Prostate gland (tissue), 2 donors: Measurements from ENCODE around the gene MBNL2. TPM values are rescaled to one million over a fixed set of nuclear protein-coding genes. Genes with fewer than 3 reads are reported as not detected.

Experiments used
- DNase-seq: peaks from one replicate; pipeline ENCODE4 v3.0.0-alpha.2; 2019; ENCODE audit warnings: low spot score
- H3K27ac ChIP-seq, 2 donors: fragments of 200-600 bp; sonication (generic); 2 replicates each; pipeline ENCODE4 v1.5.1; 2017 to 2019
- H3K27me3 ChIP-seq: fragments of 200-600 bp; sonication (generic); replicated peaks from 2 replicates; pipeline ENCODE4 v1.5.1; 2019; ENCODE audit not compliant: insufficient read depth
- H3K36me3 ChIP-seq, 2 donors: fragments of 200-600 bp; sonication (generic); 1 replicate in 1 of 2; 2 replicates in 1 of 2; pipeline versions ENCODE4 v1.5.1 to v1.8.1; 2017 to 2019
- H3K4me1 ChIP-seq: fragments of 200-600 bp; sonication (generic); replicated peaks from 2 replicates; pipeline ENCODE4 v1.5.1; 2019
- H3K4me3 ChIP-seq, 2 donors: fragments of 200-600 bp; sonication (generic); 2 replicates each; pipeline ENCODE4 v1.5.1; 2017 to 2019
- H3K9me3 ChIP-seq: fragments of 200-600 bp; sonication (generic); 2 replicates; pipeline ENCODE4 v1.5.1; 2017
- CTCF ChIP-seq, 4 experiments: fragments of 200-600 bp in 2 of 4; fragments of 450-650 bp in 2 of 4; sonication (generic) in 2 of 4; IDR thresholded peaks; 1 replicate in 3 of 4; 2 replicates in 1 of 4; pipeline ENCODE4 v1.5.1; 2016 to 2019; ENCODE audit warnings: antibody characterized with exemption in 4 of 4, mild to moderate bottlenecking in 2 of 4, moderate library complexity in 2 of 4
- POLR2A ChIP-seq: fragments of 450-650 bp; IDR thresholded peaks from one replicate; pipeline ENCODE4 v1.6.1; 2016; ENCODE audit warnings: antibody characterized with exemption, mild to moderate bottlenecking
- POLR2AphosphoS5 ChIP-seq: sonication (generic); formaldehyde crosslinking; IDR thresholded peaks from one replicate; pipeline ENCODE4 v1.6.1; 2017; ENCODE audit warnings: antibody characterized with exemption
- WGBS: methylation state at CpG from one replicate; pipeline ENCODE4 v1.1.5; 2018; 5-methylcytosine and 5-hydroxymethylcytosine counted together
- intact Hi-C: fragments of 100-400 bp; cut with DNase I; formaldehyde crosslinking; loops from one replicate; pipeline ENCODE4 v1.14.2; 2022
- total RNA-seq, 2 donors: library from RNA; depleted of rRNA; stranded (reverse); fragments of >200 nt; gene quantifications; one replicate each; pipeline ENCODE4 v1.1.0, GENCODE V29; 2016

MBNL2 gene
- total RNA-seq, 2 donors from 2014 or later = 59.1 to 85.7 TPM

- no peaks in the 10 kb centered on the region for H3K4me1 ChIP-seq
- DNase-seq = no peak
- WGBS = 81% methylated on average over 3 of the region's 3 CpGs
- TF ChIP-seq POLR2AphosphoS5 (no peak), CTCF (IDR thresholded peaks at IDR 0.05) (no peak), POLR2A (no peak)
- no peak overlapping the region for H3K27ac ChIP-seq
- no peaks in the 10 kb centered on the region for H3K36me3 ChIP-seq
- intact Hi-C loops = no loop called here
- no peaks in the 10 kb centered on the region for H3K9me3 ChIP-seq
- H3K27me3 ChIP-seq = no peaks in the 10 kb centered on the region
- no peak overlapping the region for H3K4me3 ChIP-seq
These were observed 89.8 kb downstream of the MBNL2 start for GRCh38 chr13:97311956-97312355.

GRCh38 chr13:97313551-97314260 lies 91.6 kb downstream of the MBNL2 start:
- Histone ChIP-seq H3K4me3 (no peak overlapping the region), H3K27ac (no peak overlapping the region), H3K4me1 (no peaks in the 10 kb centered on the region), H3K27me3 (no peaks in the 10 kb centered on the region), H3K9me3 (no peaks in the 10 kb centered on the region), H3K36me3 (no peaks in the 10 kb centered on the region)
- DNase-seq = no peak
- TF ChIP-seq POLR2A (no peak), CTCF (IDR thresholded peaks at IDR 0.05) (no peak), POLR2AphosphoS5 (no peak)
- intact Hi-C loops = no loop called here

GRCh38 chr13:97316390-97316789 lies 94.3 kb downstream of the MBNL2 start:
- no peak for DNase-seq
- TF ChIP-seq POLR2AphosphoS5 (no peak), POLR2A (no peak), CTCF (IDR thresholded peaks at IDR 0.05) (no peak)
- no peaks in the 10 kb centered on the region for H3K27me3 ChIP-seq
- 67% methylated on average over 2 of the region's 2 CpGs for WGBS
- no peaks in the 10 kb centered on the region for H3K9me3 ChIP-seq
- no peaks in the 10 kb centered on the region for H3K36me3 ChIP-seq
- H3K4me1 ChIP-seq = no peaks in the 10 kb centered on the region
- no peak overlapping the region for H3K4me3 ChIP-seq
- H3K27ac ChIP-seq = no peak overlapping the region
- intact Hi-C loops = no loop called here

DNA sequence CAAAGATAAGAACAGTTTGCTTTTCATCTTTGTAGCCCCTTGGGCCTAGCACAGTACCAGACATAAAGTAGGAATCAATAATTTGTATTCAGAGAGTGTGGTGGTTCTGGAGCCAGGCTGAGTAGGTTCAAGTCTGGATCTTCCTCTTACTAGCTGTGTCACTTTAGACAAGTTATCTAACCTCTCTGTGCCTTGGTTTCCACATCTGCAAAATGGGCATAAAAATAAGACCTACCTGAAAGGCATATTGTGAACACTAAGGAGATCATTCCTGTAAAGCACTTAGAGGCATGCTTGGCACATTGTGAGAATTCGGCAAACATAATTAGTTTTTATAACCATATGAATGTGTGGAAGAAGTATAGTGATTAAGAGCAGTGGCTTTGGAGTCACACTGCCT lies 95.8 kb downstream of the MBNL2 start:
- no peak overlapping the region for H3K27ac ChIP-seq

More for the DNA sequence above, 95.8 kb downstream of the MBNL2 start:
- Histone ChIP-seq H3K36me3 (no peaks in the 10 kb centered on the region), H3K4me1 (no peaks in the 10 kb centered on the region), H3K9me3 (no peaks in the 10 kb centered on the region), H3K4me3 (no peak overlapping the region), H3K27me3 (no peaks in the 10 kb centered on the region)
- no peak for TF ChIP-seq CTCF (IDR thresholded peaks at IDR 0.05)
- WGBS = 67% methylated on average over 1 of the region's 1 CpG
- intact Hi-C loops = no loop called here
- DNase-seq = no peak
